GM18526 (cell line): ENCODE data around the gene LSG1.

Experiments used
- POLR2A ChIP-seq: IDR thresholded peaks from 3 replicates; pipeline ENCODE4 v1.6.1; 2011; ENCODE audit not compliant: insufficient read length; ENCODE audit errors: extremely low read depth

The LSG1 gene

DNA sequence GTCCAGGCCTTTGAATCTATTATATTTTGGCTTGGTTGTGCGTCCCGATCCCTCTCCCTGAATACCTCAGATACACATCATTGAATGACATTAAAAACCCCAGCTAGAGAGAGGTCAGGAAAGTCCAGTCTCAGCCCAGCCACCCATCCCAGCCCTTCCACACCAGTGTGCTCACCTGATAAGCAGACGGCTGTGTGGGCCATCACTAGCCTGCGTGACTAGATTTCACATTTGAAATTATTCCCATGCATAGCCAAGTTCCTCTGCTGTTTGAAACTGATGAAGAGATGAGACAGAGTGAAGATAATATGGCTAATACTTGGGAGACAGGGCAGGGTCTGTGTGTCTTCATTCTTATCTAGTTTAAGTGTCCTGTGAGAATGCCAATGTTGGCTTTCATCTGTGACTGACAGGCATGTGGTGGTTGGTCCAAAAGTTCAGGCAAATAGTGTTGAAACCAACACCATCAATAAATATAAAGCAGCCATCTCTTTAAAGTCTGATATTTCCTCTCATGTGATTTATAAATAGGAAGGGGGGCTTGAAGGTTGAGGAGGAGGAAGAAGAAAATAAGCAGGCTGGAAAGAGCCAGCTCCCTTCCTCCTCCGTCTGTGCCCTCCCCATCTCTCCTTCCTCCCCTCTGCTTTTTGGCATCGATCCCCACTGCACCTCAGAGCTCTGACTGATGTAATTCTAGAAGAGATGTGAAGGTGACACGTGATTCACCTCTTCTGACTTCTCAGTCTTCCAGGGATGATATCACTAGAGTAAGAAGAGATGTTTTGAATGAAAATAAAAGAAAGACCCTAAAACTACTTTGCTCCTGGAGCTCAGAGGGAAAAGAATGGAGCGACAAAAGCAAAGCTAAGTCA, 18.7 kb upstream of the LSG1 start:
- TF ChIP-seq POLR2A = no peak

- no peak for TF ChIP-seq POLR2A
Measured at GRCh38 chr3:194689493-194689944, 17.5 kb upstream of the LSG1 start.

DNA sequence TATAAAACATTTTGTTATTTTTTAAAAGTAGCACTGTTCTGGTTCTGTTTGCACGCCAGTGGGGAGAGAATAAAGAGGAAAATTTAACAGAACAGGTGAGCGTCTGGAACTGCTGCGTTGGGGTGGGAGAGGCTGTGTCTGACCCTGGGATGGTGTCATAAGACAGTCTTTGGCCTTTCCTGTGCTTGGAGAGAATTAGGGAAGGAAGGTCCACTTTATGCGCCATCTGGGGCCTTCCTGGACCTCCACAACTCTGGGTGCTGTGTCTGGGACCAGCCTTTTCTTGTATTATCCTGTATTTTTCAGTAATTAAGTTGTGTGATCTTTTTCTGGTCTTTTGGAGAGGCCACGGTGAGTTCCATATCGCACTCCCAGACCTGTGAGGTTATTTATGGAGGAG, 17.0 kb upstream of the LSG1 start:
- no peak for TF ChIP-seq POLR2A

DNA sequence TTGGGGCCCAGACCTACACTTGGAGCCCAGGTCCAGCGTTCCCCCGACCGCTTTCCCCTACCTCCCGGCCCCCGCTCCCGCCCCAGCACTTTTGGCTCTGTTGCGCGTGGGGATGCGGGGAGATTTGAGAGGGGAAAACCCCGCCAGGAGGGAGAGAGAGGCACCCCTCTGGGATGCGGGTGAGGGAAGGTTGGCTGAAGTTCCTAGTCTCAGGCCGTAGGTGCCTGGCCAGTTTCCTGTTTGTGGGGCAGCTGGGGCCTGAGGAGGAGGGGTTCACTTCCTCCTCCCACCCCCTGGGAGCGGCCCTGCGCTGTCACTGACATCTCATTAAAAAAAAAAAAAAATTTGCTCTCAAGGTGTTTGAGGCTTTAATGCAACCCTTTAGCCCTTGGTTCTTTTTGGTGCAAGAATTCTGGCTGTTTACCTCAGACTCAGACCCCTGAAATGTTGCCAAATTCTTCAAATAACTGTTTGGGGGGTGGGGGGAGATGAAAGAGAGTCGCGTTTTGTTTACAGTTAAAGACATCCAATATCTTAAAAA, 16.3 kb upstream of the LSG1 start:
- TF ChIP-seq POLR2A = peak; percentile 29

DNA sequence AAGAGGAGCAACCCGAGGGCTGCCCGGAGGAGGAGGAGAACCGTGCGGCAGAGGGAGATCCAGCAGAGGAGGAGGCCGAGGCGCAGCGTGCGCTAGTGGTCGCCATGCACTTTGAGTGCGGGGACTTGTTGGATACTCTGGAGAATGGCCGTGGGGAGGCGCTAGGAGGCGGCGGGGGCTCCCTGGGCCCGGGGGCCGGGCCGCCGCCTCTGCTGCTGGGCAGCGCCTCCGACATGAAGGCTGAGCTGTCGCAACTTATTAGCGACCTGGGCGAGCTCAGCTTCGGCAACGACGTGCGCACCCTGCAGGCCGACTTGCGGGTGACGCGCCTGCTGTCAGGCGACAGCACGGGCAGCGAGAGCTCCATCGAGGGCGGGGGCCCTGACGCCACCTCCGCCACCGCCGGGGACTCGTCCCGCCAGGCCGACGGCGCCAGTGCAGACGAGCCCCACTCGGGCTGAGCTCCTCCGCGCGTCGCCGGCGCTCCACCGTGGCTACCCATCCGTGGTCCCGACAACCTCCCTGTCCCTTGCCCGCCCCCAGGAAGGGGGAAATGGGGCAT, 15.7 kb upstream of the LSG1 start:
- no peak for TF ChIP-seq POLR2A

DNA sequence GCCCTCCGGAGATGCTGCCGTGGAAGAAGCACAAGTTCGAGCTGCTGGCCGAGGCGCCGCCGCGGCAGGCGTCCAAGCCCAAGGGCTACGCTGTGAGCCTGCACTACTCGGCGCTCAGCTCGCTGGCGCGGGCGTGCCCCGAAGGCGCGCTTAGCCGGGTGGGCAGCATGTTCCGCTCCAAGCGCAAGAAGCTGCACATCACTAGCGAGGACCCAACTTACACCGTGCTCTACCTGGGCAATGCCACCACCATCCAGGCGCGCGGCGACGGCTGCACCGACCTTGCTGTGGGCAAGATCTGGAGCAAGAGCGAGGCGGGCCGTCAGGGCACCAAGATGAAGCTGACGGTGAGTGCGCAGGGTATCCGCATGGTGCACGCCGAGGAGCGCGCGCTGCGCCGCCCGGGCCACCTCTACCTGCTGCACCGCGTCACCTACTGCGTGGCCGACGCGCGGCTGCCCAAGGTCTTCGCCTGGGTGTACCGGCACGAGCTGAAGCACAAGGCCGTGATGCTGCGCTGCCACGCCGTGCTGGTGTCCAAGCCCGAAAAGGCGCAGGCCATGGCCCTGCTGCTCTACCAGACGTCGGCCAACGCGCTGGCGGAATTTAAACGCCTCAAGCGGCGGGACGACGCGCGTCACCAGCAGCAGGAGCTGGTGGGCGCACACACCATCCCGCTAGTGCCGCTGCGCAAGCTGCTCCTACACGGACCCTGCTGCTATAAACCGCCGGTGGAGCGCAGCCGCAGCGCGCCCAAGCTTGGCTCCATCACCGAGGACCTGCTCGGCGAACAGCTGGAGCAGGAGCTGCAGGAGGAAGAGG, 15.0 kb upstream of the LSG1 start:
- no peak for TF ChIP-seq POLR2A

DNA sequence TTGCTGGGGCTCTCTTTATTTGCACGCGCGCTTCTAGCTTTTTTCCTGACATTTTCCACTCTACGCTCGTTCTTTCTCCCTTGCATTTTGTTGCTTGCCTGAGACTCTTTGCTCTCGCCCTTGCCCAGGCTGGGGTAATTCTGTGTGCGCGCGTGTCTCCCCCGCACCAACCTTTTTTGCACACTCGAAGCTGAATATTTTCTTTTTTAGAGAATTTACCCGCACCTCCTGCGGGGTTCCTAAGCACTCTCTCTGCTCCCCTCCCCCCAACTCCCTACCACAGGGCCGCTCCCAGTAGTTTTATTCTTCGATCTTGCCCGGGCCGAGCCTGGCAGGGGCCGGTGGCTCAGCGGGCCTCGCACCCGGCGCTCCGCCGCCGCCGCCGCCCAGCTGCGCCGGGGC, 14.4 kb upstream of the LSG1 start:
- TF ChIP-seq POLR2A = no peak

DNA sequence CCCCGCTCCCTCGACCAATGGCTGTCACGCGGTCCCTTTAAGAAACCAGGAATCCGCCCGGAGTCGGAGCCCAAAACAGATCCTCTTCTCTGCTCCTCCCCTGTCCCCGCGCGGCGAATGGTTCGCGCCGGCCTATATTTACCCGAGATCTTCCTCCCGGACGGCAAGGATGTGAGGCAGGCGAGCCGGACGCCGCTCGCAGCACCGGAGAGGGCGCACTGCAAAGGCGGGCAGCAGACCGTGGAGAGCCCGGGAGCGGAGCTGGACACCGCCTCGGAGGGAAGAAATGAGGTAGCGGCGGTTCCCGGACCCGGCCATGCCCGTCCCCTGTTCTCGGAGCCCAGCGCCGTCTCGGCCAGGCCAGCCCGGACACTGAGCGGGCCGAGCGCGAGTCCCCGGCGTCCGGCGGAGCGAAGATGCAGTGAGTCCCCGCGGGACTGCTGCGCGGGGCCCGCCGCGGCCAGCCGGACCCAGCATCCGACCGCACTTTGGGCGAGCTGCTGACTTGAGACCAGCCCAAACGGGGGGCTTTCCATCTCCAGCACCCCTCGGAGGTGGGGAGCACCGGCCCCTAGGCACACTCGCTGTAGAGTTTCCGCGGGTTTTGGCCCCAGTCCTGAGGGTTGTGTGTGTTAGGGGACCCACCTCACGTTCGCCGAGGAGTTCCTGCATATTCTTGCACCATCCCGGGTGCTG, 13.9 kb upstream of the LSG1 start, which contains the start of gene FAM43A:
Gene FAM43A, plus strand, starts transcription at position 166 of the 696 bp plus-strand sequence. CDS start 944 bp downstream, outside the sequence.
- TF ChIP-seq POLR2A = peak; percentile 98

DNA sequence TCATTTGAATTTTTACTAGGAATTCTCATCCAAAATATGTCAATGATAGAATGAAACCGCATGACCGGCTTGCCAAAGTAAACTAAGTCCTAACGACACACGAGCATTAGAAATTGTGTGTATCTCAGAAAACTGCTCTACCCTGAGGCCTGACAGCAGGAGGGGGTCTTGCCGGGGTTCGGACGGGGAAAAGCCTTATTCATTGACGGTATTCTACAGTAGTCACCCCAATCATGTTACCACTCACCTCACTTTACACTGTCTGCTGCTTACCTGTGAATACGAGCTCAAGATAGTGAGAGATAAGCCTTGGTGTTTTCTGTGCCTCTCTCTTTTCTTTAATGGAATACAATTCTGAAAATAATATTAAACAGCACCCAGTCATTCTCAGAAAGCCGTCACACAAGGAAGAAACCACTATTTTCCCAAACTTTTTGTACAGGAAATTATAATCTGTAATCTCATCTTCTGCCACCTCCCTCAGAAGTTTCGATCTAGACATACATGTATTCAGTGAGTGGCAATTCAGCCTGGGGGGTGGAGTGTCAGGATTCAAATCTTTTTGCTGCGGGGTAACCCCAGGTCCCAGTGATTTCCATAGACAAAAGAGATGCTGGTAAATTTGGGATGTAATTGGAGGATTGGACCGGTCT, 13.2 kb upstream of the LSG1 start:
- no peak for TF ChIP-seq POLR2A

DNA sequence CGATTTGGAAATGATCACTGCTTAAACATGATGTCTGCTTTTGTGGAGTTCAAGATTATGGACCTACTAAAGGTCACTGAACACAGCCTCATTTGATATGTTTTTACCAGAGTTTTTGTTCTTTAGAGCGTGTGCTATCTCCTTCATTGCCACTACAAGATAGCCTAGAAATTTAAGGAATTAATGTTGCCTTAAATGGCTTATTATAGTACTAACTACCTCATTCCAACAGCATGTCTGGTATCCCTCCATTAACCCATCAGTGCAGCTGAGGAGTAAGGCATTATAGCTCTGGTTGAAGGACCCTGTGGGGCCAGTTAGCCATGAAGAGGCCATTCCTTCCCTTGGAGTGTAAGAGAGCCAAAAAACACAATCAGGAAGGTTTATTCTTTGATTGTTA, 11.4 kb upstream of the LSG1 start:
- TF ChIP-seq POLR2A = no peak

GRCh38 chr3:194682694-194683310, 10.8 kb upstream of the LSG1 start:
- TF ChIP-seq POLR2A = no peak

DNA sequence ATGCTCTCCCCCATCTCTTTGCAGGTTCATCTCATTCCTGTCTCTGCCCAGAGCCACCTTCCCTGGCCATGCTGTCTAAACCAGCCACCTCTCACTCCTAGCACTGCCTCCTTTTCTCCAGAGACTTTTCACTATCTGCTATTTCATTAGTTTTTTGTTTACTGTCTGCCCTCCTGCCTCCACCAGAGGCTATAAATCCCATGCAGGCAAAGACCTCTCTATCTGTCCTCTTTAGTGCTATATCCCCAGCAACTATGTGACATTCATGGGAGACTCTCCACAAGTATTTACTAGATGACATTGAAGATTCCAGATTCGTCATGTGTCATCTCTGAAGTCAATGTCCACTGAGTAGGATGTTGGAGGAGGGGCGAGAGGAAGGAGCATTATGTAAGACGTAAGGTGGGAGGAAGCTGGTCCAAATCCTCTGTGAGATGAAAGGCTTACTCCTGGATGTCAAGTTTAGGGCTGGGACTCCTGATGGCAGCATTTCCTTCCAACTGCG, 10.2 kb upstream of the LSG1 start:
- no peak for TF ChIP-seq POLR2A

- no peak for TF ChIP-seq POLR2A
Measured at GRCh38 chr3:194680888-194681615, 9.1 kb upstream of the LSG1 start.
